ENCODE data around the gene GADD45G. TPM values are rescaled to one million over a fixed set of nuclear protein-coding genes. Genes with fewer than 3 reads are reported as not detected.
A peak's percentile ranks its signal among the peaks of the same experiment; 100 is the strongest.

GADD45G gene
- total RNA-seq, 1 experiment from 2014 or later, result 7.7 TPM

DNA sequence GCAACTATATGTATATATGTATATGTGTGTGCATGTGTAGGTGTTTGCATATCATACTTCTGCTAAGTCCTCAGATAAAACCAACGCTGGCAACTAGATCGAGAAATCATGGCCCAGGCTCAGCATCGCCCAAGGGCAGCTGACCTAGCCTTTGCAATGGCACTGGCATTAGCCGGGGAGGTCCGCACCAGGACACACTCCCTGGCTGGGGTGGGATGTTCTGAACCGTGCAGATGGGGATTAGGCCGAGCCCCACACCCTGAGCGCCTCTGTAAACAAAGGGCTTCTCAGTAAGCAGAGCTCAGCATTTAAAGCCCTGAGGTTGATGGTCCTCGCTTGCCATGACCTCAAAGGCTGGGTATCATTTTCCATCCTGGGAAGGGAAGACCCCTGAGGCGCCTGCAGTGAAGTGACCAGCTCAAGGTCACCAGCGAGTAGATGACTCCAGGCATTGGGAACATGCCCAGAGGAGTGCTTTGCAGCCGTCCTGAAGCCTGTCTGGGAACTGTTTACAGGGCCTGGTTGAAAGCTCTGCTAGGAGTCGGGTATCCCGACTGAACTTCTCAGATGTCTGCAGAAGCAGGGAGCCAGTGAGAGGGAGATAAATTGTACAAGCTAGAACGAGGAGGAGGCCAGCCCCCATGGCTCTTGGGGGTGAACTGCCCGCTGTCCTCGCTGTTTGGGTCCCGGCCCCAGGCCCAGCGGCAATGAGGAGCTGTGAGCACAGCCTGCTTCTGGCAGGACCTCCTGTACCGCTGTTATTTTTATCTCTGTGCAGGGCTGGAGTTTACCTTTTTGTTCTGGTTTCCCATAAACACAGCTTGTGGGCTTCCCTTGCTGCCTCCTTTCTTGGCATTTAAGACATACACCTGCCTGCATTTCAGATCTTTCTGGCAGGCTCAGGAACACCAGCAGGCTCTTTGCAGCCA, 18.4 kb downstream of the GADD45G start:
- H4K20me1 ChIP-seq (ENCODE audit: control insufficient read depth, insufficient read depth, insufficient read length), result no peaks in the 10 kb centered on the region
- no peak overlapping the region for H2BK20ac ChIP-seq (ENCODE audit: low read depth, low read length, poor library complexity, severe bottlenecking)
- Mint-ChIP-seq H3K27ac (peak overlapping the region in 1 of 3 experiments; percentile 44; a peak in 1 of 7 replicates), H3K9me3 (no peaks in the 10 kb centered on the region), H3K4me3 (no peak overlapping the region), H3K27me3 (ENCODE audit: low read depth) (peaks cover 16% of the 10 kb centered on the region), H3K4me1 (peaks cover 46 to 51% of the 10 kb centered on the region in 2 experiments), H3K36me3 (ENCODE audit: insufficient read depth in 1 of 3, low read depth in 3 of 3) (no peaks in the 10 kb centered on the region)
- no peak overlapping the region for H4K8ac ChIP-seq (replicated peaks; ENCODE audit: insufficient read length, low read depth, low read length)
- H4K91ac ChIP-seq (ENCODE audit: insufficient read length, low read depth, low read length), result no peak overlapping the region
- no peak overlapping the region for H2BK120ac ChIP-seq (ENCODE audit: low read depth, low read length, poor library complexity, severe bottlenecking)
- H3K79me2 ChIP-seq (ENCODE audit: insufficient read depth, low read length), result no peaks in the 10 kb centered on the region
- WGBS (ENCODE audit: extremely low coverage, insufficient read length, low lambda C conversion rate), result no CpG with 5 or more reads among the region's 20 CpGs
- no peak overlapping the region for H2BK12ac ChIP-seq (ENCODE audit: insufficient read length, low read depth, low read length)
- H3K56ac ChIP-seq (ENCODE audit: insufficient read length, low read depth, low read length), result no peak overlapping the region
- no peaks in the 10 kb centered on the region for H3K23me2 ChIP-seq (ENCODE audit: insufficient read length, low read depth, low read length, poor library complexity, severe bottlenecking)
- no peak overlapping the region for H2BK15ac ChIP-seq (ENCODE audit: low read depth, low read length)
- H3K27ac ChIP-seq (ENCODE audit: insufficient read length, low read depth, low read length), result no peak overlapping the region
- no peak overlapping the region for H2BK5ac ChIP-seq (ENCODE audit: insufficient read length, low read length)
- H3K4me1 ChIP-seq (ENCODE audit: insufficient read depth, low read length), result peaks cover 4% of the 10 kb centered on the region; the same call in 1 of the 2 replicates
- H3K14ac ChIP-seq (ENCODE audit: insufficient read depth, low read length), result no peak overlapping the region
- H3K9me3 ChIP-seq (ENCODE audit: control insufficient read depth, low read depth, low read length), result no peaks in the 10 kb centered on the region
- DNase-seq, result no peak
- TF ChIP-seq, protein P1, sequence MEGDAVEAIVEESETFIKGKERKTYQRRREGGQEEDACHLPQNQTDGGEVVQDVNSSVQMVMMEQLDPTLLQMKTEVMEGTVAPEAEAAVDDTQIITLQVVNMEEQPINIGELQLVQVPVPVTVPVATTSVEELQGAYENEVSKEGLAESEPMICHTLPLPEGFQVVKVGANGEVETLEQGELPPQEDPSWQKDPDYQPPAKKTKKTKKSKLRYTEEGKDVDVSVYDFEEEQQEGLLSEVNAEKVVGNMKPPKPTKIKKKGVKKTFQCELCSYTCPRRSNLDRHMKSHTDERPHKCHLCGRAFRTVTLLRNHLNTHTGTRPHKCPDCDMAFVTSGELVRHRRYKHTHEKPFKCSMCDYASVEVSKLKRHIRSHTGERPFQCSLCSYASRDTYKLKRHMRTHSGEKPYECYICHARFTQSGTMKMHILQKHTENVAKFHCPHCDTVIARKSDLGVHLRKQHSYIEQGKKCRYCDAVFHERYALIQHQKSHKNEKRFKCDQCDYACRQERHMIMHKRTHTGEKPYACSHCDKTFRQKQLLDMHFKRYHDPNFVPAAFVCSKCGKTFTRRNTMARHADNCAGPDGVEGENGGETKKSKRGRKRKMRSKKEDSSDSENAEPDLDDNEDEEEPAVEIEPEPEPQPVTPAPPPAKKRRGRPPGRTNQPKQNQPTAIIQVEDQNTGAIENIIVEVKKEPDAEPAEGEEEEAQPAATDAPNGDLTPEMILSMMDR (conservative IDR thresholded peaks at IDR 0.05), result no peak
- no peak overlapping the region for H2AK5ac ChIP-seq (ENCODE audit: insufficient read length, low read length)
- no peak overlapping the region for H3K4me2 ChIP-seq (ENCODE audit: insufficient read depth, insufficient read length, low read length)
- H3K18ac ChIP-seq (ENCODE audit: insufficient read length, low read depth, low read length), result no peak overlapping the region
- H2AFZ ChIP-seq (ENCODE audit: low read length), result no peak overlapping the region
- no peak overlapping the region for H3K9ac ChIP-seq (ENCODE audit: extremely low read depth, insufficient read length, low read length)
- no peaks in the 10 kb centered on the region for H3K79me1 ChIP-seq (ENCODE audit: insufficient read depth, low read depth, low read length, poor library complexity, severe bottlenecking)
- H3K23ac ChIP-seq (ENCODE audit: insufficient read length, low read depth, low read length), result no peak overlapping the region
- no peaks in the 10 kb centered on the region for H3K27me3 ChIP-seq (ENCODE audit: insufficient read depth, low read length)
- H3K4ac ChIP-seq (ENCODE audit: low read depth, low read length), result no peak overlapping the region
- H4K5ac ChIP-seq (ENCODE audit: insufficient read length, low read depth, low read length), result no peak overlapping the region
- H3T11ph ChIP-seq (ENCODE audit: low read length), result no peak overlapping the region
